Lung (tissue), 12 donors: ENCODE data around the gene ARSB. TPM values are rescaled to one million over a fixed set of nuclear protein-coding genes. Genes with fewer than 3 reads are reported as not detected.

Experiments
- ATAC-seq: fragments of 200-7000 bp; cut with Tn5 transposase; one replicate; pipeline ENCODE4 v1.9.1; 2020; ENCODE audit warnings: moderate number of reproducible peaks; ENCODE audit not compliant: insufficient read depth, low FRiP score
- DNase-seq, 3 donors: peaks; one replicate each; pipeline ENCODE4 v3.0.0-alpha.2; 2013 to 2017
- H3K27ac ChIP-seq, 2 donors: one replicate each; pipeline ENCODE4 v1.5.1; 2013; ENCODE audit warnings: mild to moderate bottlenecking in 2 of 2, moderate library complexity in 2 of 2, control low read depth in 1 of 2, inconsistent platforms in 1 of 2, low read depth in 1 of 2, low read length in 1 of 2
- H3K27me3 ChIP-seq, 3 donors: one replicate each; pipeline ENCODE4 v1.5.1; 2013; ENCODE audit warnings: low read length in 2 of 3; ENCODE audit not compliant: control insufficient read depth in 3 of 3, insufficient read depth in 3 of 3
- H3K36me3 ChIP-seq, 4 donors: one replicate each; pipeline ENCODE4 v1.5.1; 2013; ENCODE audit warnings: low read length in 4 of 4, mild to moderate bottlenecking in 1 of 4, moderate library complexity in 1 of 4; ENCODE audit not compliant: control insufficient read depth in 4 of 4, insufficient read depth in 4 of 4
- H3K4me1 ChIP-seq, 5 donors: one replicate each; pipeline ENCODE4 v1.5.1; 2013; ENCODE audit warnings: low read length in 5 of 5, mild to moderate bottlenecking in 2 of 5, moderate library complexity in 1 of 5; ENCODE audit not compliant: control insufficient read depth in 5 of 5, insufficient read depth in 5 of 5
- H3K4me3 ChIP-seq: one replicate; pipeline ENCODE4 v1.5.1; 2013; ENCODE audit warnings: mild to moderate bottlenecking, control low read depth, moderate library complexity
- H3K9ac ChIP-seq, 2 donors: one replicate each; pipeline ENCODE4 v1.5.1; 2013; ENCODE audit warnings: low read length in 2 of 2, control low read depth in 1 of 2; ENCODE audit not compliant: insufficient read depth in 1 of 2
- H3K9me3 ChIP-seq, 4 donors: one replicate each; pipeline ENCODE4 v1.5.1; 2013; ENCODE audit warnings: low read length in 3 of 4, mild to moderate bottlenecking in 1 of 4, moderate library complexity in 1 of 4; ENCODE audit not compliant: control insufficient read depth in 4 of 4, insufficient read depth in 3 of 4
- WGBS, 2 donors: extraction: QIAGEN DNeasy Blood & Tissue Kit; methylation state at CpG; one replicate each; pipeline ENCODE4 v1.1.7; 2013; 5-methylcytosine and 5-hydroxymethylcytosine counted together
- polyA plus RNA-seq, 2 donors: library from polyadenylated mRNA; stranded (reverse); fragments of 200-250 nt; gene quantifications; one replicate each; pipeline ENCODE4 v1.2.1, GENCODE V29; 2013
- total RNA-seq, 2 donors: library from RNA; depleted of rRNA in 1 of 2; stranded (reverse); fragments of >200 nt in 1 of 2; gene quantifications; one replicate each; pipeline ENCODE4 v1.2.1, GENCODE V29; 2014 to 2021
- TF ChIP-seq, protein P1 (sequence below): IDR thresholded peaks from 2 replicates; pipeline ENCODE4 v1.5.1; 2012; ENCODE audit warnings: mild to moderate bottlenecking; ENCODE audit errors: control extremely low read depth, extremely low read depth
- donor health status: control.
- donor health status: control.
- donor health status: Bipolar disorder and iron deficiency.
- donor health status: healthy.
- donor health status: DM: yes; HTN: yes; CAD: no.

The ARSB gene
- total and polyA plus RNA-seq, 4 donors: 3.2 to 17.3 (median 11.1) TPM

DNA sequence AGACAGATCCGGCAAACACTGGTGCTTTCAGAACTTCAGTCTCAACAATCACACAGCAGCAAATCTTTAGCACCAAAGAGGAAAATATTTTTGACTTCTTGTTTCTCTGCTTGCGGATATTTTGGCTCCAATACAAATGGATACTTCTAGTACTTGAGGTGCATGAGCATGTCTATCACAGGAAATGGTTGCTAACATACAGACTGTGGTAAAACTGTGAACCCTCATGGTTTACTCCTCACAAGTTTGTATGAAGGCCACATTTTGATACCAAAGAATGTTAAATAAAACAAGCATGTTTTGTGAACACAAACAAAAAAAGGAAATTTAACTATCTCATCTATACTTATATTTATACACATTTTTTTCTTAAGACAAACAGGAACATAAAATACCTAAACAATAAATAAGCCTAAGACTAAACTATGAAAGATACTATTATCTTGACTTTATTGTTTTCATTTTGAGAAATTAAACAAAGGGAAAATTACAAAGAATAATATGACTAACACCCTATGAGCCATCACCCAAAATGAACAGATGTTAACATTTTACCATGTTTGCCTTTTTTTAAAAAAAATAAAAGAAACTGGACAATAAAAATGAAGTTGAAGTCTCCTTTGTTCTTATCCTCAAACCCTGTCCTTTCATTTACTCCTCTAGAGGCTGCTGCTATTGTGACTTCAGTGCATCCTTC lies 201.5 kb downstream of the ARSB start:
- H3K27ac ChIP-seq: no peak overlapping the region
- no peak for ATAC-seq
- H3K4me3 ChIP-seq: no peak overlapping the region
- peaks cover 0 to 13% (median 0%) of the 10 kb centered on the region in 4 donors for H3K36me3 ChIP-seq
- H3K9ac ChIP-seq: no peak overlapping the region
- H3K27me3 ChIP-seq: no peaks in the 10 kb centered on the region
- peaks cover 0 to 34% (median 2%) of the 10 kb centered on the region in 5 donors for H3K4me1 ChIP-seq
- TF ChIP-seq, protein P1, sequence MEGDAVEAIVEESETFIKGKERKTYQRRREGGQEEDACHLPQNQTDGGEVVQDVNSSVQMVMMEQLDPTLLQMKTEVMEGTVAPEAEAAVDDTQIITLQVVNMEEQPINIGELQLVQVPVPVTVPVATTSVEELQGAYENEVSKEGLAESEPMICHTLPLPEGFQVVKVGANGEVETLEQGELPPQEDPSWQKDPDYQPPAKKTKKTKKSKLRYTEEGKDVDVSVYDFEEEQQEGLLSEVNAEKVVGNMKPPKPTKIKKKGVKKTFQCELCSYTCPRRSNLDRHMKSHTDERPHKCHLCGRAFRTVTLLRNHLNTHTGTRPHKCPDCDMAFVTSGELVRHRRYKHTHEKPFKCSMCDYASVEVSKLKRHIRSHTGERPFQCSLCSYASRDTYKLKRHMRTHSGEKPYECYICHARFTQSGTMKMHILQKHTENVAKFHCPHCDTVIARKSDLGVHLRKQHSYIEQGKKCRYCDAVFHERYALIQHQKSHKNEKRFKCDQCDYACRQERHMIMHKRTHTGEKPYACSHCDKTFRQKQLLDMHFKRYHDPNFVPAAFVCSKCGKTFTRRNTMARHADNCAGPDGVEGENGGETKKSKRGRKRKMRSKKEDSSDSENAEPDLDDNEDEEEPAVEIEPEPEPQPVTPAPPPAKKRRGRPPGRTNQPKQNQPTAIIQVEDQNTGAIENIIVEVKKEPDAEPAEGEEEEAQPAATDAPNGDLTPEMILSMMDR: no peak
- 60 to 71% methylated on average over 2 of the region's 2 CpGs for WGBS, 2 donors
- no peaks in the 10 kb centered on the region for H3K9me3 ChIP-seq
- DNase-seq: no peak

DNA sequence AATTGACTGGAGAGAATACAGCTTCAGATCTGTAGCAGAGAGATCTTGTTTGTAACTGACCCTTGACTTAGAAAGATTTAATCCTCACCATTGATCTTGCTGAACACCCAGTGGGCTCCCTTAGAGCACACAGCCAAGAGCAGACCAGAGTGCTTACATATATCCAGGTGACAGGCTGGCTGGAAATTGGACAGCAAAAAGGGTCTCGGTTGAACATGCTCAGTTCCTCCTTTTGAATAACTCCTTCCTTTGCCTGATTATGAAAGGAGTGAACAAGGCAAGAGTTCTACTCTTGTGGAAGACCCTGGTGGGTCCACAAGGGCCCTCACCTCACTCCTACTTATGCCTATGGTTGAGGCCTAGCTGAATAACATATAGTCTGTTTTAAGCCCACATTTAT lies 202.4 kb downstream of the ARSB start:
- no peak for ATAC-seq
- DNase-seq: no peak
- WGBS, 2 donors: 77% methylated on average over 1 of the region's 1 CpG

DNA sequence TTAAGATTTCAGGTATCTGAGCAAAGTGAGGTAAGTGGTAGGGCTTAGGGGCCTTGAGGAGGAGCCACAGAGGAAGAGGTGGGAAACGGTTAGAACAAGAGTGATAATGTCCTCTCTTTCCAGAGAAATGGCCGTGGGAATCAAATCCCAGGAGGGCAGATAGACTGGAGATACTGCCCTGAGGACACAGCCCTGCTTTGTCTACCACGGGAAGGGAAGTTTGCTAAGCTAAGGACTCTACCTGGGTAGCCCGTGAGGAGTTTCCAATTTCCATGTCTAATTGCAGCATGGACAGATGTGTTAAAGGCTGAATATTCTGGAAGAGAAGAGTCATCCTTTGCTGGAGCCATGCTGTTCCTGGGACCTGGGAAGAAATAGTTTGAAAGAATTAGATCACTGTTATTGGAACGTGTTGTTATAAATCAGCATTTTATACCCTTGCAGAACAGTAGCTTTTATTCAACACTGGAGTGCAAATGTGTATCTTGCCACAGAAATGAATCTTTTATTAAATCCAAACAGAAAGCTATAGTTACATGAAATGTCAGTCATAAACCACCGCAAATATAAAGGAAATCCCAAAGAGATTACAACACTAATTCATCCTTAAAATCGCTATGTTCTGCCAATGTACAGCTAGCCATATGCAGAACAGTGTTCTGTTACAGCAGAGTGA lies 203.4 kb downstream of the ARSB start:
- Histone ChIP-seq H3K27me3 (no peaks in the 10 kb centered on the region), H3K9ac (no peak overlapping the region), H3K9me3 (no peaks in the 10 kb centered on the region), H3K27ac (no peak overlapping the region), H3K4me3 (no peak overlapping the region), H3K4me1 (peaks cover 0 to 18% (median 0%) of the 10 kb centered on the region in 5 donors), H3K36me3 (peaks cover 0 to 13% (median 0%) of the 10 kb centered on the region in 4 donors)
- DNase-seq (no peak), ATAC-seq (no peak)
- TF ChIP-seq, protein P1: no peak
- WGBS, 2 donors: 93 to 94% methylated on average over 7 of the region's 7 CpGs

More for the DNA sequence above, 202.4 kb downstream of the ARSB start:
- Histone ChIP-seq H3K4me3 (no peak overlapping the region), H3K27me3 (no peaks in the 10 kb centered on the region), H3K9me3 (no peaks in the 10 kb centered on the region), H3K9ac (no peak overlapping the region), H3K27ac (peak overlapping the region in 1 of 2 donors; percentile 2), H3K4me1 (peaks cover 0 to 28% (median 2%) of the 10 kb centered on the region in 5 donors), H3K36me3 (peaks cover 0 to 13% (median 0%) of the 10 kb centered on the region in 4 donors)
- TF ChIP-seq, protein P1: no peak
